Muscle layer of colon (tissue), 2 donors: ENCODE data around the gene APOD.

ENCODE experiments used
- H3K27ac ChIP-seq: one replicate; pipeline ENCODE4 v1.7.0; 2013; ENCODE audit warnings: low read depth, mild to moderate bottlenecking, low read length, moderate library complexity
- H3K27me3 ChIP-seq, 2 donors: one replicate each; pipeline ENCODE4 v1.7.0; 2013; ENCODE audit warnings: low read length in 2 of 2, mild to moderate bottlenecking in 2 of 2; ENCODE audit not compliant: insufficient read depth in 2 of 2, control insufficient read depth in 1 of 2
- H3K36me3 ChIP-seq: one replicate; pipeline ENCODE4 v1.7.0; 2013; ENCODE audit warnings: mild to moderate bottlenecking, low read length; ENCODE audit not compliant: insufficient read depth
- H3K4me1 ChIP-seq: one replicate; pipeline ENCODE4 v1.7.0; 2013; ENCODE audit warnings: mild to moderate bottlenecking, low read length; ENCODE audit not compliant: insufficient read depth
- H3K4me3 ChIP-seq, 2 donors: one replicate each; pipeline ENCODE4 v1.7.0; 2013; ENCODE audit warnings: low read length in 2 of 2, low read depth in 1 of 2, mild to moderate bottlenecking in 1 of 2, moderate library complexity in 1 of 2
- H3K9ac ChIP-seq: one replicate; pipeline ENCODE4 v1.7.0; 2013; ENCODE audit warnings: low read length
- H3K9me3 ChIP-seq: one replicate; pipeline ENCODE4 v1.7.0; 2013; ENCODE audit warnings: mild to moderate bottlenecking, low read length
- donor health status: abdominal sarcoma.
- donor health status: Adenocarcinoma of cecum.

APOD gene

DNA sequence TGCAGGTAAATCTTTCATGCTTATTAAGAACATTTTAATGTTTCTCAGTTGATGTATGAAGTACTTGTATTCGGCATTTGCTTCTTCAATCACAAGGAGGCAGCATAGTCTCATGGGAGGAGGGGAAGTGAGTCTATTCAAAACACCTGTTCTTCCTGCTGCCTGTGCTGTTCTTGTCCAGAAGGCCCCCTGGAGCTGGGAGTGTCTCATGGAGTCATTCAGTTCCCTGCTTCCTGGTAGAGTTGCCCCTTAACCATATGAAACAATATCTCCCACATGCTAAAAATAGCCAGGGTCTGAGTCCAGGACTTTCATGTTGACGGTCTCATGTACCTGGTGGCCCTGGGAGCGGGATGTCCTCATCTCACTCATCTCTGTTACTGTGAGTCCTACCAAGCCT lies 25.1 kb downstream of the APOD start:
- Histone ChIP-seq H3K27ac (no peak overlapping the region), H3K4me1 (no peaks in the 10 kb centered on the region), H3K9me3 (no peaks in the 10 kb centered on the region), H3K9ac (no peak overlapping the region), H3K36me3 (no peaks in the 10 kb centered on the region), H3K4me3 (no peak overlapping the region), H3K27me3 (no peaks in the 10 kb centered on the region)

DNA sequence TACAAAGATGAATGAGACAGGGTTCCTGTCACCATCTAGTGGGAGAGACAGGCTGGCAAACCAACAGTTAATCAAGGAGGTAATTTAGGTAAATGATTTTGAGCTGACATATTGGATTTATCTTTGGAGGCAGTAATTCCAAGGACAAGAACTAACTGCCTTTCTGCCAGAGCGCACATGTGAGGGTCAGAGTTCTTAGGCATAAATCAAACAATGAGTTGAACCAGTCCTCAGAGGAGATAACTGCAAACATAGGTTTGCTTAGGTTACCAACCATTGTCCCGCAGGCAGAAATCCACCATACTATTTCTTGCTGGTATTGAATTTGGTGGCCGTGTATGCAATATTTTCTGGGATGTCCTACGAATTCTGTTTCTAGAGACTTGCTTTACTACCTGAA lies 26.4 kb downstream of the APOD start:
- H3K9me3 ChIP-seq, result no peaks in the 10 kb centered on the region
- no peaks in the 10 kb centered on the region for H3K4me1 ChIP-seq
- H3K4me3 ChIP-seq, result no peak overlapping the region
- H3K27me3 ChIP-seq, result no peaks in the 10 kb centered on the region
- no peaks in the 10 kb centered on the region for H3K36me3 ChIP-seq
- no peak overlapping the region for H3K27ac ChIP-seq
- H3K9ac ChIP-seq, result no peak overlapping the region

DNA sequence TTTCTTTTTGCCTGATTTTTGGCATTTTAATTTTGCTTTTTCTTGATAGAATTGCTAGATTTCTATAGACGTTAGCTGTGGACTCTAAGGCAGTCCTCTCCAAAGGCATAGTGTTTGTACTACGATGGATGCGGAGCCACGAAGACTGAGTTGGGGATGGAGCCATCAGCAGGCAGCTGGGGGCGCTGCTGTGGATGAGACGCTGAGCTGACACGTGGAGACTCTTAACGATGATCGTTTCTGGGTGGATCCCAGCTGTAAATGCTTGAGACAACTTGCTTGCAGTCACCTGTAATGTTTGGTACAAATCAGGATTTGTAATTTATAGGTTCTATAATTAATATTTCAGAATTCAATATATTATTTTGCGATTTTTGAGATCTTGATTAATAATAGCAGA lies 27.4 kb downstream of the APOD start:
- Histone ChIP-seq H3K4me3 (no peak overlapping the region), H3K27me3 (no peaks in the 10 kb centered on the region), H3K9me3 (no peaks in the 10 kb centered on the region), H3K36me3 (no peaks in the 10 kb centered on the region), H3K4me1 (no peaks in the 10 kb centered on the region), H3K27ac (no peak overlapping the region), H3K9ac (no peak overlapping the region)

DNA sequence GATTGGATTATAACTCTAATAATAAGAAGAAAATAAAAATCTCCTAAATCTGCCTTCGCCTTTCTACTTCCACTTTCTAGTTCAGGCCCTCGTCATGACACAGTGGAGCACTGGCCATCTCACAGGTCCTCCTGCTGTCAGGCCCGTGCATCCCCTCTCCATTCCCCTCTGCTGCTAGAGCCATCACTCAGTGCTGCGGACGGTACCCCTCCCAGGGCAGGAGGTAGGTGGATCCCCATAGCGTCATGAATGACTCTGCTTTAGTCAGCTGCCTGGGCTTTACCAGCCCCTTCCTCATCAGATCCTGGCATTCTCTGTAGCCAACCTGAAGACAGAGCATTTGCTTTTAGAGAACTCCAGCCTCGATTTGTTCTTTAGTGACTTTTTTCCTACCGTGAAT lies 28.6 kb downstream of the APOD start:
- Histone ChIP-seq H3K4me3 (no peak overlapping the region), H3K27me3 (no peaks in the 10 kb centered on the region), H3K9ac (no peak overlapping the region), H3K27ac (no peak overlapping the region), H3K36me3 (no peaks in the 10 kb centered on the region), H3K4me1 (no peaks in the 10 kb centered on the region), H3K9me3 (no peaks in the 10 kb centered on the region)

DNA sequence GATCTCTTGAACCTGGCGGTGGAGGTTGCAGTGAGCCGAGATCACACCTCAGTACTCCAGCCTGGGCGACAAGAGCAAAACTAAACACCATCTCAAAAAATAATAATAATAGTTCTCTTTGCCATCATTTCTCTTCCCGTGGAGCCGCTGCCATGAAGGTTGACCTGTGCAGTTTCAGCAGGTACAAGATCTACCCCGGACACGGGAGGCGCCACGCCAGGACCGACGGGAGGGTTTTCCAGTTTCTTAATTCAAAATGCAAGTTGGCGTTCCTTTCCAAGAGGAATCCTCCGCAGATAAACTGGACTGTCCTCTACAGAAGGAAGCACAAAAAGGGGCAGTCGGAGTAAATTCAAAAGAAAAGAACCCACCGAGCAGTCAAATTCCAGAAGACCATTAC lies 29.3 kb downstream of the APOD start:
- Histone ChIP-seq H3K27me3 (no peaks in the 10 kb centered on the region), H3K9ac (no peak overlapping the region), H3K36me3 (no peaks in the 10 kb centered on the region), H3K4me3 (no peak overlapping the region), H3K27ac (no peak overlapping the region), H3K9me3 (no peaks in the 10 kb centered on the region), H3K4me1 (no peaks in the 10 kb centered on the region)

DNA sequence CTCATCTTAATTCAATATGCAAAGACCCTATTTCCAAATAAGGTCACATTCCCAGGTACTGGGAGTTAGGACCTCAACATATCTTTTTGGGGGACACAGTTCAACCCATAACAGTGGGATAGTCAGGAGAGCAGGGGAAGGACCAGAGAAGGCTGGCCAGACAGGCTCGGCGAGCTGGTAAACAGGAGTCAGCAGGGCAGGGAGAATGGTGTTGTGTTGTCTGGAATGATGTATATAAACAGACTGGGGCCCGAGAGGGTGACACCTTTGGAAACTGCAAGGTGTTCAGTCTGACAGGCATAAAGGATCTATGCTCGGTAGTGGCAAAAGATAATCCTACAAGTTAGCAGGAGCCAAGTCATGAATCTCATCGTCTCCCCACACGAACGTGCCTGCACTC lies 30.5 kb downstream of the APOD start:
- Histone ChIP-seq H3K36me3 (no peaks in the 10 kb centered on the region), H3K9ac (no peak overlapping the region), H3K4me1 (no peaks in the 10 kb centered on the region), H3K27me3 (no peaks in the 10 kb centered on the region), H3K27ac (no peak overlapping the region), H3K4me3 (no peak overlapping the region), H3K9me3 (no peaks in the 10 kb centered on the region)

DNA sequence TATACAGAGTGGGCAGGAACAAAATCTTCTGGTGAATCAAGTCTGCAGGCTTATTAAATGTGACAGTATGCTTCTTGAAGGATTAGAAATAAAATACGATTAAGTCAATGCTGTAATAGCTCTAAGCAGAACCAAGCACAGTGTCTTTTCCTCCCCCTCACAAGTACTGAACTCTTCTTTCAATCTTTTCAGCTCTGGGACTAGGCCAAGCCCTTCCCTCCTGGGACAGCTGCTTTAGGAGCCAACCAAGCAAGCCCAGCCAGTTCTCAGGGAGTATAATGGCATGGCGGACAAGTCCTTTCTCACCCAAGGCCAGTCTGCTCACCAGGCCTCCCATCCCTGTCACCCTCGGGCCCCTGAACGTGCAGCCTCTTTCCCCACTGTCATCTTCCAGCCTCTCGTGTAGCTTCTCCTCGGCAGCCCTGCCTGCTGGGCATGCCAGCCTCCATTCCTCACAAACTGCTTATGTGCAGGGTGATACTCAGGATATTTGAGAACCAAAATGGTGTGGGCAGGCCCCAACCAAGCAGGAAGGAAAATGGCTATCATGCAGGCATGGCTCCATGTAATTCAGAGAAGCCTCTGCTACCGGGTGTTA lies 32.3 kb downstream of the APOD start:
- Histone ChIP-seq H3K27me3 (no peaks in the 10 kb centered on the region), H3K9ac (no peak overlapping the region), H3K4me3 (no peak overlapping the region), H3K9me3 (no peaks in the 10 kb centered on the region), H3K27ac (no peak overlapping the region), H3K4me1 (no peaks in the 10 kb centered on the region), H3K36me3 (no peaks in the 10 kb centered on the region)

DNA sequence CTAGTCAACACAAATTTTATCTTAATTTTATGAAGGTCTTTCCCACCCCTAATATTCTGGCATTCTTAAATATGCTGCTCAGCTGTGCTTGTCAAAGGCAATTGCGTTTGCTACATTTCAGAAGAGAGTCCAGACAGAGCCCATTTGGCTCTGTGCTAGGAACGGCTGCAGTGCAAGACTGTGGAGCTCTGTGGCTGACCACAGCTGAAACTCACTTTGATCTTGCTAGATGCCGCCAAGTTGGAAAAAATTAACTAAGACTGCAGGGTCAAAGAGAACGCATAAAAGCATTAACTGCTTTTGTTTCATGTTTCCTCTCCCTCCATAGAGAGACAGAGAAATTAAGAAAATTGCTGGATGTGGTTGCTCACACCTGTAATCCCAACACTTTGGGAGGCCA lies 33.0 kb downstream of the APOD start:
- Histone ChIP-seq H3K27me3 (no peaks in the 10 kb centered on the region), H3K4me3 (no peak overlapping the region), H3K9me3 (no peaks in the 10 kb centered on the region), H3K9ac (no peak overlapping the region), H3K27ac (no peak overlapping the region), H3K36me3 (no peaks in the 10 kb centered on the region), H3K4me1 (peaks cover 7% of the 10 kb centered on the region)

DNA sequence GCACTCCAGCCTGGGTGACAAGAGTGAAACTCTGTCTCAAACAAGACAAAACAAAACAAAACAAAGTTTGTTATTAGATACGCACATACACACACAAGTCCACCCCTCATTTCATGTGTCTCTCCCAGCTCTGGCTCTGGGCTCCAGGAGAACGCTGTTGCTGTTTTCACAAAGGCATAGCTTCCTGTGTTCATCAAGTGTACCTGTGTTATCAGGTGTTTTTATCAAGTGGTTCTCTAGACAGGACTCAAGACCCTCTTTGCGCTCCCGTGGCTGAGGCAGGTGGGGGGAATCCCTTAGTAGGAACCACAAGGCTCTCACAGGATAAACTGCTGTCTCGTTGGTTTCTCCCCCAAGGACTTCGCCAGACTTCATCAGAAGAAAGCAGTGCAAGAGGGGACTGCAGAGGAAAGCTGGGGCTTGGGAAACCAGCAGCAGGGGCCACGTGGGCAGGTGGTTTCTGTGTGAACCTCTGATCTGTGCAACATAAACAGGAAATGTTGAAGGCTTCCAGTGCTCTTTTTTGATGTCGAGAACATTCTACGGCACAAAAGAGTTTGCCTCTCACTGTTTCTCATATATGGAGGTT lies 33.7 kb downstream of the APOD start:
- H3K4me3 ChIP-seq, result no peak overlapping the region
- H3K4me1 ChIP-seq, result peaks cover 9% of the 10 kb centered on the region
- no peaks in the 10 kb centered on the region for H3K9me3 ChIP-seq
- no peaks in the 10 kb centered on the region for H3K27me3 ChIP-seq
- no peaks in the 10 kb centered on the region for H3K36me3 ChIP-seq
- no peak overlapping the region for H3K27ac ChIP-seq
- H3K9ac ChIP-seq, result no peak overlapping the region

DNA sequence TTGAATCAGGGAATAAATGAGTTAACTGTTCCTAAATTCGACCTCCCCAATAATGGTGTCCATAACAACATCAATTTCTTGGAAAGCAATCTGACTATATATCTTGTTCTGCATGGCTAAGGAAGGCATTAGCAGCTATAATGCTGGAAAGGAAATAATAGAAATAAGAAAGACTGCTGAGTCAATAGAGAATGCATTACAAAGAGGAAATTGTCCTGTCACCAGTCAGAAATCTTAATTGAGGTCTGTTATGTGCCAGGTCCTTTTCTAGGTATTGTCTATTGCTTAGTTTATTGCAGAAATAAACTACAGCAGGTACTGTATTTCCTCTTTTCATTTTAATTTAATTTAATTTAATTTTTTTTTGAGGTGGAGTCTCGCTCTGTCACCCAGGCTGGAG lies 34.8 kb downstream of the APOD start:
- H3K4me3 ChIP-seq, result no peak overlapping the region
- H3K27me3 ChIP-seq, result no peaks in the 10 kb centered on the region
- H3K9me3 ChIP-seq, result no peaks in the 10 kb centered on the region
- no peaks in the 10 kb centered on the region for H3K36me3 ChIP-seq
- H3K4me1 ChIP-seq, result peaks cover 9% of the 10 kb centered on the region
- no peak overlapping the region for H3K9ac ChIP-seq
- no peak overlapping the region for H3K27ac ChIP-seq

DNA sequence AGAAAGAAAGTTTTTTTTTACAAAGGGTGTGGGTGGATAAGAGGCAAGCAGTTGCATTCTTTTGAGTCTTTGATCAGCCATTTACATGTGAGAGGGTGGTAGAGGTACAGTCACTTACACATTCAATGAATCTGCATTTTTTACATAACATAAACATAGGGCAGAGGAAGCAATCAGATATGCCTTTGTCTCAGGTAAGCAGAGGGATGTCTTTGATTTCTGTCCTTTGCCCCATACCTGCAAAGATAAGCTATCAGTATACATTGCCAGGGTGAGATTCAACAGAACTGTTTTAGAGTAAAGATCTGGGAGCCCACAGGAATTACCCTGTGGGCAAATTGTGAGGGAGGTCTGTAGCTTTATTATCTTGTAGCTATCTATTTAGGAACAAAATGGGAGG lies 35.2 kb downstream of the APOD start:
- H3K9ac ChIP-seq, result no peak overlapping the region
- H3K4me3 ChIP-seq, result no peak overlapping the region
- H3K27me3 ChIP-seq, result no peaks in the 10 kb centered on the region
- no peaks in the 10 kb centered on the region for H3K36me3 ChIP-seq
- H3K4me1 ChIP-seq, result peaks cover 9% of the 10 kb centered on the region
- no peak overlapping the region for H3K27ac ChIP-seq
- H3K9me3 ChIP-seq, result no peaks in the 10 kb centered on the region

DNA sequence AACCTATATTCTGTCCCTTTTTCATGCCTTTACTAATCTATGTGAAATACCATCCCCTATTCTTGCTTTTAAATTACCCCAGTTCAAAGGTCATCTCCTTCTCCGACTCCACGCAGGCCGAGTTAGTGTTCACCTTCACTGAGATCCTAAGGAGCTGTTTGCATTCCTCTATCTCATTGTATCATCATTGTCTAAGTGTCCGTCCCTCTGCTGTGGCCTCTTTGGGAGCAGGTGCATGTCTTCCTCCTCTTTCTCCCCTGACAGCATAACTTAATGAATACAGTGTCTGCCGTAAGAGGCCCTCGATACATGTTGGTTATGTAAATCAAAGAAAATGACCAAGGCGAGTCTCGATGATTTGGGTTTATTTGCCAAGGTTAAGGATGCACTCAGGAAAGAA lies 35.7 kb downstream of the APOD start:
- no peaks in the 10 kb centered on the region for H3K27me3 ChIP-seq
- H3K4me3 ChIP-seq, result no peak overlapping the region
- no peak overlapping the region for H3K27ac ChIP-seq
- peaks cover 9% of the 10 kb centered on the region for H3K4me1 ChIP-seq
- no peak overlapping the region for H3K9ac ChIP-seq
- H3K9me3 ChIP-seq, result no peaks in the 10 kb centered on the region
- no peaks in the 10 kb centered on the region for H3K36me3 ChIP-seq
